ENCODE data around the gene HPSE2. TPM values are rescaled to one million over a fixed set of nuclear protein-coding genes. Genes with fewer than 3 reads are reported as not detected.
"Not testable (repeated sequence)": the region's sequence is repeated elsewhere in the genome, so short reads cannot be mapped to it uniquely, and the experiment has no call there.

The HPSE2 gene
- total RNA-seq, 1 experiment from 2014 or later = not detected

GRCh38 chr10:98511876-98512275, 723.8 kb downstream of the HPSE2 start:
- no peak for DNase-seq (ENCODE audit: low read depth)

GRCh38 chr10:98510412-98510995, 725.1 kb downstream of the HPSE2 start:
- DNase-seq (ENCODE audit: low read depth) = no peak

- DNase-seq (ENCODE audit: low read depth) = no peak
These were observed 725.9 kb downstream of the HPSE2 start for GRCh38 chr10:98509745-98510144.

- DNase-seq (ENCODE audit: low read depth) = not testable (repeated sequence)
These were observed 733.1 kb downstream of the HPSE2 start for GRCh38 chr10:98502535-98502934.

- no peak for DNase-seq (ENCODE audit: low read depth)
These were observed 742.9 kb downstream of the HPSE2 start for GRCh38 chr10:98492763-98493162.

- no peak for DNase-seq (ENCODE audit: low read depth)
These were observed 745.8 kb downstream of the HPSE2 start for GRCh38 chr10:98489561-98490481.

- peak; percentile 53 for DNase-seq (ENCODE audit: low read depth)
These were observed 746.8 kb downstream of the HPSE2 start for GRCh38 chr10:98488669-98489430.

GRCh38 chr10:98487649-98488048, 748.0 kb downstream of the HPSE2 start:
- DNase-seq (ENCODE audit: low read depth) = no peak

GRCh38 chr10:98486421-98486820, 749.2 kb downstream of the HPSE2 start:
- peak; percentile 88 for DNase-seq (ENCODE audit: low read depth)

GRCh38 chr10:98485959-98486358, 749.7 kb downstream of the HPSE2 start:
- no peak for DNase-seq (ENCODE audit: low read depth)

GRCh38 chr10:98483658-98484057, 752.0 kb downstream of the HPSE2 start:
- no peak for DNase-seq (ENCODE audit: low read depth)

- DNase-seq (ENCODE audit: low read depth) = no peak
These were observed 753.6 kb downstream of the HPSE2 start for GRCh38 chr10:98482096-98482495.

GRCh38 chr10:98481404-98481945, 754.2 kb downstream of the HPSE2 start:
- DNase-seq (ENCODE audit: low read depth) = no peak

GRCh38 chr10:98478430-98479222, 757.0 kb downstream of the HPSE2 start:
- DNase-seq (ENCODE audit: low read depth) = peak; percentile 72

- no peak for DNase-seq (ENCODE audit: low read depth)
These were observed 757.8 kb downstream of the HPSE2 start for GRCh38 chr10:98477861-98478260.

- DNase-seq (ENCODE audit: low read depth) = no peak
These were observed 761.0 kb downstream of the HPSE2 start for GRCh38 chr10:98474628-98475027.

- no peak for DNase-seq (ENCODE audit: low read depth)
These were observed 763.5 kb downstream of the HPSE2 start for GRCh38 chr10:98472196-98472595.

GRCh38 chr10:98470850-98471249, 764.8 kb downstream of the HPSE2 start:
- no peak for DNase-seq (ENCODE audit: low read depth)

- DNase-seq (ENCODE audit: low read depth) = no peak
These were observed 766.4 kb downstream of the HPSE2 start for GRCh38 chr10:98469001-98469931.
